KMS-11 (cell line): ENCODE measurements around the gene OR2AG1.

Source experiments
- H2AFZ ChIP-seq: fragments of 200-600 bp; sonication (generic); 2 replicates; pipeline ENCODE4 v1.6.1; 2016; ENCODE audit warnings: antibody characterized with exemption, mixed run types, low read depth
- H3K27ac ChIP-seq: fragments of 200-600 bp; sonication (generic); 2 replicates; pipeline ENCODE4 v1.6.1; 2016; ENCODE audit warnings: mild to moderate bottlenecking, mixed run types
- H3K27me3 ChIP-seq: fragments of 200-600 bp; sonication (generic); 2 replicates; pipeline ENCODE4 v1.6.1; 2017; ENCODE audit warnings: mild to moderate bottlenecking, low read depth, mixed run types, moderate library complexity; ENCODE audit not compliant: insufficient read depth
- H3K36me3 ChIP-seq: fragments of 200-600 bp; sonication (generic); 2 replicates; pipeline ENCODE4 v1.6.1; 2017; ENCODE audit warnings: mild to moderate bottlenecking, mixed run types; ENCODE audit not compliant: insufficient read depth
- H3K4me1 ChIP-seq: fragments of 200-600 bp; sonication (generic); 2 replicates; pipeline ENCODE4 v1.6.1; 2016; ENCODE audit warnings: mild to moderate bottlenecking, low read depth, mixed run types; ENCODE audit not compliant: poor library complexity, severe bottlenecking
- H3K4me2 ChIP-seq: fragments of 200-600 bp; sonication (generic); 2 replicates; pipeline ENCODE4 v1.7.0; 2016; ENCODE audit warnings: mild to moderate bottlenecking, mixed run types
- H3K4me3 ChIP-seq: fragments of 200-600 bp; sonication (generic); IDR thresholded peaks from 2 replicates; pipeline ENCODE4 v1.6.1; 2017; ENCODE audit warnings: low read depth, low read length, mixed read lengths; ENCODE audit not compliant: insufficient read depth
- H3K79me2 ChIP-seq: fragments of 200-600 bp; sonication (generic); 2 replicates; pipeline ENCODE4 v1.6.1; 2016; ENCODE audit warnings: low read depth, mixed run types; ENCODE audit not compliant: insufficient read depth
- H3K9ac ChIP-seq: fragments of 200-600 bp; sonication (generic); 2 replicates; pipeline ENCODE4 v1.6.1; 2016; ENCODE audit warnings: mild to moderate bottlenecking, mixed run types
- H4K20me1 ChIP-seq: fragments of 200-600 bp; sonication (generic); 2 replicates; pipeline ENCODE4 v1.6.1; 2016; ENCODE audit warnings: mild to moderate bottlenecking, mixed run types; ENCODE audit not compliant: insufficient read depth
- CTCF ChIP-seq: fragments of 200-600 bp; sonication (generic); conservative IDR thresholded peaks from 2 replicates; pipeline ENCODE4 v1.6.1; 2017; ENCODE audit warnings: low read depth, mild to moderate bottlenecking, antibody characterized with exemption, low read length, moderate library complexity, mixed read lengths

OR2AG1 gene

GRCh38 chr11:6771926-6772893, 10.6 kb upstream of the OR2AG1 start, which contains the start of gene OR2AG2:
Gene OR2AG2 (minus strand): TSS chr11:6771976. CDS start chr11:6768957, 3,019 bp downstream.
- H3K4me2 ChIP-seq = no peak within 1 kb of the TSS

GRCh38 chr11:6778518-6778917, 4.3 kb upstream of the OR2AG1 start:
- TF ChIP-seq CTCF = no peak
- no peaks in the 10 kb centered on the region for H4K20me1 ChIP-seq
- no peaks in the 10 kb centered on the region for H3K79me2 ChIP-seq
- no peak overlapping the region for H3K4me3 ChIP-seq
- H3K4me1 ChIP-seq = no peaks in the 10 kb centered on the region
- no peaks in the 10 kb centered on the region for H3K27me3 ChIP-seq
- H2AFZ ChIP-seq = no peak overlapping the region
- no peak overlapping the region for H3K9ac ChIP-seq
- no peaks in the 10 kb centered on the region for H3K36me3 ChIP-seq
- no peak overlapping the region for H3K4me2 ChIP-seq
- no peak overlapping the region for H3K27ac ChIP-seq

More at GRCh38 chr11:6771926-6772893, 10.6 kb upstream of the OR2AG1 start, which contains the start of gene OR2AG2:
- no peak within 1 kb of the TSS for H2AFZ ChIP-seq
- H3K27ac ChIP-seq = no peak within 1 kb of the TSS
- H3K4me3 ChIP-seq = no peak within 1 kb of the TSS
- no peak for TF ChIP-seq CTCF
- H3K27me3 ChIP-seq = no peaks in the 10 kb centered on the region
- no peaks in the 10 kb centered on the region for H3K4me1 ChIP-seq
- no peaks in the 10 kb centered on the region for H4K20me1 ChIP-seq
- H3K9ac ChIP-seq = no peak within 1 kb of the TSS
- H3K36me3 ChIP-seq = no peaks in the 10 kb centered on the region
- H3K79me2 ChIP-seq = no peaks in the 10 kb centered on the region

- no peak overlapping the region for H3K4me2 ChIP-seq
- H2AFZ ChIP-seq = no peak overlapping the region
- no peak for TF ChIP-seq CTCF
- H3K27ac ChIP-seq = no peak overlapping the region
- H3K79me2 ChIP-seq = no peaks in the 10 kb centered on the region
- no peaks in the 10 kb centered on the region for H3K4me1 ChIP-seq
- H3K9ac ChIP-seq = no peak overlapping the region
- H3K27me3 ChIP-seq = no peaks in the 10 kb centered on the region
- H3K36me3 ChIP-seq = no peaks in the 10 kb centered on the region
- no peak overlapping the region for H3K4me3 ChIP-seq
- H4K20me1 ChIP-seq = no peaks in the 10 kb centered on the region
Measured at GRCh38 chr11:6780829-6781228, 2.0 kb upstream of the OR2AG1 start.

GRCh38 chr11:6790546-6790945, 7.7 kb downstream of the OR2AG1 start:
- Histone ChIP-seq H3K79me2 (no peaks in the 10 kb centered on the region), H3K27me3 (no peaks in the 10 kb centered on the region), H3K27ac (no peak overlapping the region), H3K36me3 (no peaks in the 10 kb centered on the region), H3K4me2 (no peak overlapping the region), H4K20me1 (no peaks in the 10 kb centered on the region), H3K4me3 (no peak overlapping the region), H2AFZ (no peak overlapping the region), H3K9ac (no peak overlapping the region), H3K4me1 (no peaks in the 10 kb centered on the region)
- TF ChIP-seq CTCF = no peak
